GM18520 (cell line): Measurements from ENCODE around the gene TGM4.

Source experiments
- ATAC-seq: cut with Tn5 transposase; IDR thresholded peaks from one replicate; pipeline ENCODE4 v1.9.1; 2021; ENCODE audit not compliant: unreplicated experiment

Gene TGM4

DNA sequence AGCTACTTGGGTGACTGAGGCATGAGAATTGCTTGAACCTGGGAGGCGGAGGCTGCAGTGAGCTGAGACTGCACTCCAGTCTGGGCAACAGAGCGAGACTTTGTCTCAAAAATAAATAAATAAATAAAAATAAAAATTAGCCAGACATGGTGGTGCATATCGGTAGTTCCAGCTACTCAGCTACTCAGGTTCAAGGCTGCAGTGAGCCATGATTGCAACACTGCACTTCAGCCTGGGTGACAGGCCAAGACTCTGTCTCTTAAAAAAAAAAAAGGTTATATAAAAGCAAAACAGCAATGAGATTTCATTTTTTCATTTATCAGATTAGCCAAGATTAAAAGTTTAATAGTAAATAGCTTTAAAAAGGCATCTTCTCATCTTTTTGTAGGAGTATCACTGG is 2.9 kb downstream of the TGM4 start:
- ATAC-seq, result no peak

DNA sequence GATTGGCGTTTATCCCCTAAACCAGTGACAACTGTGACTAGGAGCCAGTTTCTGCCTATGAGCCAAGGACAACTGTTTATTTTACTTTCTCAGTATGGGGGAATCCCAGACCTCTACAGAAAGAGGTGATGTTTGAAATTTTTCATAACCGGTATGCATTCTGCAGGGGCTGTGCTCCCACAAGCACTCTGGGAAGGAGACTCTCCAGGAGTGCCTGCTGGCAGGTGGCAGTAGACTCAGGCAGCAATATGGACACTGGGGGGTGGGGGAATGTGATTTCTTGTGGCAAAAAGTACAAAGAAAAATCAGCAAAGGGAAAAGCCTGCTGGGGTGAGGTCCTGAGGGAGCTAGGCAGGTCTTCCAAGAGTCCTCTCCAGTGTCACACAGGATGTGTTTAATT is 5.9 kb downstream of the TGM4 start:
- no peak for ATAC-seq

DNA sequence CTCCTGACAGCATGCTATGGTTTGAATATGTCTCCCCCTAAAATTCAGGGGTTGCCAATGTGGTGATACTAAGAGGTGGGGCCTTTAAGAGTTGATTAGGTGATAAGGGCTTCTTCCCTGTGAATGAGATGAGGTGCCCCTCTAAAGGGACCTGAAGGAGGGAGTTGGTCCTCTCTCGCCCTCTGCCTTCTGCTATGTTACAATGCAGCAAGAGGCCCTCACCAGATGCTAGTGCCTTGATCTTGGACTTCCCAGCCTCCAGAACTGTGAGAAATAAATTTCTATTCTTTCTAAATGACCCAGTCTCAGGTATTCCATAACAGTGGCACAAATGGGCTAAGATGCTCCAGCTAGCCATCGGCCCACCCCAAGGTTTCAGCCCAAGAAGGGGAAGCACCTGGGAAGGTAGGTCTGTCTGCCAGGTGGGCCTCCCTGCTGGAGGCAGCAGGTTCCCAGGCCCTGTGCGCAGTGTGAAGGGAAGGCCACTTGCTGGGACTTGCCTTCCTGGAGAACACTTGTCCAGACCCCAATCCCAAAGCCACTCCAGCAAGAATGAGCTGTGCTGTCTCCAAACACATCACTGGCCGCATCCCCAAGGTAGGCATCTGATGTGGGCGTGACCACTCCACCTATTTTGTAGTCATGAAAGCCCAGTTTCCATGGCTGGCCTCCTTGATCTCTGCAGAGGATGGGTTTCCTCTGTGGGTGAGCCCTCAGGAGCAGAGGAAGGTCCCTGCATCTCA is 9.0 kb downstream of the TGM4 start:
- ATAC-seq, result no peak

DNA sequence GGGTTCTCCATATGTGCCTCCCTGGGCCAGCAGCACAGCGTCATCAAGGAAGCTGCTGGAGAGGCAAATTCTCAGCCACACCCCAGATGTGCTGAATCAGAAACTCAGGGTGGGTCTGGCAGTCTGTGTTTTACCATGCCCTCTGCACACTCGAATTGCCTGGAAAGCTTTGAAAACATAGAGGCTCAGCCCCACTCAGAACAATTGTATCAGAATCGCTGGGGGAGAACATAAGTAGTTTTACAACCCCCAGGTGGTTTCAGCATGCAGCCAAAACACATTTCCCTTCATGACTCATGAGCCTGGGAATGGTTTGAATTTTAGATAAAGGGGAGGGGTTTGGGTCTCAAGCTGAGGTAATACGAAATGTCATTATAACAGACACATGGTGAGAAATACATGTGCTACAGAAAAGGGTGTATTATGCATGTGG is 9.6 kb downstream of the TGM4 start:
- ATAC-seq, result no peak

DNA sequence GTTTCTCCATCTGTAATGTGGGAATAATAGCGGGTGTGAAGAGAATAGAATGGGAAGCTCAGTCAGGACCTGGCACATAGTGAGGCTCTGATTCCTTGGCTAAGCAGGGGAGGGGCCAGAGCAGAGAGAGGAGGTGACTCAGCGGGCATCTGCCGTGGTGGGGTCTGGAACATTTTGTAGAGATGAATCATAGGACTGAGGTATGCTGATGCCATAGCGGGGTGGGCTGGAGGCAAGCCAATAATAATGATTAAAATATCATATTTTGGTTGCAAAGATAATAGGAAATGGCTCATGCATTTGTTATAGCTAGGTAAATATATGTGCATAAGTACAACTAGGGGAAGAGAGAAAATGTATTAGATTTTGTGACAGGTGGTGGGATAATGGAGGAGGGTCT is 11.2 kb downstream of the TGM4 start:
- ATAC-seq, result no peak

DNA sequence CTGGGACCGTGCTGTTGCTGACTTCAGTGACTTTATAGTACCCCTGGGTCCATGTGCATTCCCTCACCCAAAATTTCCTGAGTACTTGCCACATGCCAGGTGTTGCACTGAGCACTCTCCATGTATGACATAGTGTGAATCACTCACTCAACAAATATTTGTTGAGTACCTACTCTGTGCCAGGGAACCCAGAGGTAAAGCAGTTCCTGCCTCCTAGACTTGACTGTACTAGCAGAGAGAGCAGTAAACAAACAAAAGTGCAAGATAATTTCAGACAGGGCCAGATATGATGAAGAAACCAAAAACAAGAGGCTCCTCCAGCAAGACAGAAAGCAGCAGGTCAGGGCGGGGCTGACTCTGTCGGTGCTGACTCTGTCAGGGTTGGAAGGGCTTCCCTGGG is 12.2 kb downstream of the TGM4 start:
- no peak for ATAC-seq

DNA sequence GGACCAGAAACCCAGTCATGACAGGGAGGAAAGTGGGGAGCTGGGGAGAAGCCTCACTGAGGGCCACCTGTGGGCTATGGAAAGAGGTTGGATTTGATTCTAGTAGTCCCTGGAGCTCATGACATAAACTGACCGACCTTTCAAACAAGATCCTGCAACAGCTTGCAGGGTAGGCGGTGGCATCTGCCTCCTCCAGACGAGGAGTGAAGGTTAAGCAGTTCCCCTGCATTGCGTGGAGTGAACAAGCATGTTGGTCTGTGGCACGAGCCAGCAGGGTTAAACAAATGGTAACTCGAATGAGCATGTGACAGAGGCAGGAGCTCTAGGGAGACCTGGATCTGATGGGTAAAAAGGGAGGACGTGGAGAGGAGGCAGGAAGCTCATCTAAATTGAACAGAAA is 12.7 kb downstream of the TGM4 start:
- ATAC-seq, result no peak

DNA sequence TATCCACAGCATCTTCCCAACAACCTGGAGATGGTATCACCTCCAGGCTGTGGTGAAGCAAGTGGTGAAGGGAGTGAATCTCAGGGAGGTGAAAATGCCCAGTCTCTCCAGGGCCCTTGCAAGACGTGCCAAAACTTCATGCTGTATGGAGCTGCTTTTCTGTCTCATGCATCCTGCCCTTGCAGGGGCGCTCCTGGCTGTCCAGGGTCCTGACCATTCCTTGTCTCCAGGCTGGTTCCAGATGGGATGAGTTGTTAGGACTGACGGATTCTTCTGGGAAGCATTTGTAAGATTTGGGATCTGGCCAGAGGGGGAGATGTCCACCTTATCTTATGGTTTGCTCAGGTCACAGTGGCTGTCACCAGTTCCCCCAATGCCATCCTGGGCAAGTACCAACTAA is 15.8 kb downstream of the TGM4 start:
- no peak for ATAC-seq

DNA sequence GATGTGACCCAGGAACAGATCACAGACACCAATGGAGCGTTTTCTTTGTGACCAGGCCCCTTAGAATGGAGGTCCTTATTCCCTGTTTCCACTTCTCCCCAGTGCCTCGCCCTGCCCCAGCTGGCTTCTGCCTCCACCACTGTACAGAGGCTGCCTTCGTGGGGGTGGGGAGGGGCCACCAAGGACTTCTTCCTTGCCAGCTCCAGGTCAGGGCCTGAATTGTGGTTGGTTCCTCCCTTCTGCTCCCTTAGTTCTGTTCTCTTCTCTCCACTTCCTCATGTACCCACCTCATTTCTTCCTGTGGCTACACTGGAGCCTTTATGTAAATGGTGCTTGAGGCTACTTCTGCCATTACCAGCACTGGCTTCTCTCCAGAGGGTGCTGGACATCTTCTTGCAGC is 16.4 kb downstream of the TGM4 start:
- ATAC-seq, result no peak

DNA sequence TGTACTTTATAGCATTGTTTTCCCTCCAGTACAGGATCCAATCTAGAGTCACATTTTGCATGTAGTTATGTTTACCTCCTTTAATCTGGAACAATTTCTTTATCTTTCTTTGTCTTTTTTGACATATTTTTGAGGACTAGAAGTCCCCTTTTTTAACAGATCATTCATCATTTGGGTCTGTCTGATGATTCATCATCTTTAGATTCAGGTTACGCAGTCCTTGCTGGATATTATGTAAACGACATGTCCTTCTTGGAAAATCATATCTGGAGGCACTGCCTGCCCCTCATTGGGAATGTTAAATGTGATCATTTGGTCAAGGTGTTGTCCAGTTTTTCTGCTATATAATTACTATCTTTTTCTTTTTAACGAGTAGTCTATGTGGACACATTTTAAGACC is 18.3 kb downstream of the TGM4 start:
- ATAC-seq, result no peak

DNA sequence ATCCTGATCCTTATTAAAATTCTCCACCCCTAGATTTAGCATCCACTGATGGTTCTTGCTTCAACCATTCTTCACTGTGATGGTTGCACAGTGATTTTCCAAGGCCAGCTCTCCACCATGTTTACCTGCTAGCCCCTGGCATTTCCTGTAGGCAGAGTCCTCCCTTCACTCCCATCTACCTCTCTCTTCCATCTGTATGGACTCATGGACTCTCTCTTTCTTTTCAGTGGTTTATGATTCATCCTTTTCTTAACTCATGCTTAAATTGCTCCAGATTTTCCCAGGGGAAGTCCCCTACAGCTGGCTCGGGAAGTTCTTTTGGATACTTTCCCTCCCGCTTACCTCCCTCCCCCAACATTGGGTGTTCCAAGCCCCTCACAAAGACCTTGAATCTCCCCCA is 18.7 kb downstream of the TGM4 start:
- no peak for ATAC-seq

DNA sequence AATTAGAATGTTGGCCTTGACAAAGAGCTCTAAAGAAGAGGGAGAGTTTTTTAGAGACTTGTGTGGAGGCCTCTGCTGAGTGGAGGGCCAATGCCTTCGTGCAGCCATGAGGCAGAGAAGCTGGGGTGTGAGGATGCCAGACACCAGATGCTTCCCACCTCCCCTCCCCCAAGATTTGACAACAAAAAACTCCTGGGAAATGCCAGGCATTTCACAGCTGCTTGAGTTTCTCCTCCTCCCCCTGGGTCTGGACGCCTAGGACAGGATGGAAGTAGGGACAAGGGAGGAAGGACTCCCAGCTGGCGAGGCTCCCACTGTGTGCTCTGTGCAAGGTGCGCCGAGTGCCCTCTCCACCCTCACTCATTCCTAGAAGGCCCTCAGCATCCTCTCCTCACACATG is 20.1 kb downstream of the TGM4 start:
- ATAC-seq, result no peak

DNA sequence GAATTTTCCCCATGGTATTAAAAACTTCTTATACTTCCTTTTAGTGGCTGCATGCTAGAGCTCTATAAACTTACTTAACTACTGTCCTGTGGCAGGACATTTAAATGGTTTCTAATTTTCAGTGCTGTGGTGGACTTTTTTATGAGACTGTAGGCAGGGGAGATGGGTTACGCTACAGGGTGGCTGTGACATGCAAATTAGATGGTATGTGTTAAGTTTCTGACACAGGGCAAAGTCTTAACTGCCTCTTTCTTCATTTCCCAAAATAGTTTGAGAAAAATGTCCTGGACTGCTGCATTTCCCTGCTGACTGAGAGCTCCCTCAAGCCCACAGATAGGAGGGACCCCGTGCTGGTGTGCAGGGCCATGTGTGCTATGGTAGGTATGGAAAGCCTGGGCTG is 22.0 kb downstream of the TGM4 start:
- ATAC-seq, result no peak

DNA sequence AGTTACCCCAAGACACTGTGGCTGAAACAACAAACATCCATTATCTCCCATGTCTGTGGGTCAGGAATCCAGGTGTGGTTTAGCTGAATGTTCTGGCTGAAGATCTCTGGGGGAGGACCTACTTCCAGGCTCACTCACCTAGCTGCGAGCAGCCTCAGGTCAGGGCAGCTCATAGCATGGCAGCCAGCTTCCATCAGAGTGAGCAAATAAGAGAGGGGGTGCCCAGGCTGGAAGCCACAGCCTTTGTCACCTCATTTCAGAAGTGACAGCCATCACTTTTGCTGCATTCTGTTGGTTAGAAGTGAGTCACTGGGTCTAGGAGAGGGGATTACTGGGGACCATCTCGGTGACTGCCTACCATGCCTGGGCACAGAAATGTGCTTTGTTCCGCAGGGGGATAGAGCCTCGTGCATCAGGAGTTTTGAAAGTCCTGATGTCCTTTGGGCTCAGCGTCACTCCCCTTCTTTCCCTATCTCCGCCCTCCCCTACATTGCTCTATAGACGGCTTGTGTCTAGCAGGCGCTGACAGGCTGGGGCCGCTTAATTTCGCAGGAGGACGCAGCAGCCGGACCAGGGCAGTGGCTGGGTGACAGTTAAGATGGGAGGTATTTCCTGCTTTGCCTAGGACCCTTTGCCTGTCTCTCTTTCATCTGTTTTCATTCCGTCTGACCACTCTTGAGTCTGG is 25.4 kb downstream of the TGM4 start:
- no peak for ATAC-seq

DNA sequence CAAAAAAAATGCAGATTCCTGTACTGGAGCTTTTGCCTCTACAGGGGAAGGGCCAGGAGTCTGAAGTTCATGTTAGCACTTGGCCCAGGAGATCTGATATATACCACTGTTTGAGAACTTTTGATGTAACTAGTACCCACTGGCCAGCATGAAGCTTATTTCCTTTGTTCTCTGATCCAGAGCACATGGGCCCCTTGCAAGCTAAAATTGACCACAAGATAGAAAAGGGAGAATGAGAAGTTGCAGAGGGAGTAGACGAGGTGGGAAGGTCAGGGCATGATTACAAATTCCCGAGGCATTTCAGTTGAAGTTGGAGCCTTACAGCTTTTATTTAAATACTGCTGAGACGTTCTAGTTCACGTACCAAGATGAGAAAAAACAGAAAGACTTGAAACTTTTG is 28.2 kb downstream of the TGM4 start:
- no peak for ATAC-seq

DNA sequence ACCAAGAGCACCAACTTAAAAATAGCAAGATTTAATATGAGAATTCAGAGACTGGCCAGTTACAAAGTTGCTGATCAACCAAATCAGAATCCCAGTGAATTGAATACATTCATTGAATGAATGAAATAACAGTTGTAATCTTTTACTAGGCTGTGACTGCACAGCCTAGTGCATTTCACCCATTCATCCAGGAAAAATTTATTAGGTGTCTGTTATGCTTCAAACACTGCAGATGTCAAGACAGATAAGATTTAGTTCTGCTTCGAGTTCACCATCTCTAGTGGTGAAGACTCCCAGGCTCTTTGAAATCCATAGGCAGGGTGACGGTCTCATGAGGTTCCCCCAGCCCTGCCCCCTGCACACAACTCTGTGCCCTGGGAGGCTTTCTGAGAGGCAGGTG is 28.9 kb downstream of the TGM4 start:
- ATAC-seq, result no peak

DNA sequence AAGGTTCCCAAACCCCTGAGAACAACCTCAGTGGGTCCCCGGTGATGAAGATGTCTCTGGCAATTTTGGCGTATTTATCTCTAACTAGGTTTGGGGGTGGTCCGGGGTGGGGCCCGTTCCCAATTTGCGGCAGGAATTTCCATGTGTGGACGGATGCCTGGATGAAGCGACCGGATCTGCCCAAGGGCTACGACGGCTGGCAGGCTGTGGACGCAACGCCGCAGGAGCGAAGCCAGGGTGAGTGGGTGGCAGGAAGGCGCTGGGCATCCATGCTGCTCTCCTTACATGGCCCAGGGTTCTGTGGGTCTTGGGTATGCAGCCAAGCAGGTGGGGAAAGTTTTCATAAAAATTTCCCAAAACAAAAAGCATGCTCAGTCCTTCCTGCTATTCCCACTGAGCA is 29.3 kb downstream of the TGM4 start:
- ATAC-seq, result no peak

DNA sequence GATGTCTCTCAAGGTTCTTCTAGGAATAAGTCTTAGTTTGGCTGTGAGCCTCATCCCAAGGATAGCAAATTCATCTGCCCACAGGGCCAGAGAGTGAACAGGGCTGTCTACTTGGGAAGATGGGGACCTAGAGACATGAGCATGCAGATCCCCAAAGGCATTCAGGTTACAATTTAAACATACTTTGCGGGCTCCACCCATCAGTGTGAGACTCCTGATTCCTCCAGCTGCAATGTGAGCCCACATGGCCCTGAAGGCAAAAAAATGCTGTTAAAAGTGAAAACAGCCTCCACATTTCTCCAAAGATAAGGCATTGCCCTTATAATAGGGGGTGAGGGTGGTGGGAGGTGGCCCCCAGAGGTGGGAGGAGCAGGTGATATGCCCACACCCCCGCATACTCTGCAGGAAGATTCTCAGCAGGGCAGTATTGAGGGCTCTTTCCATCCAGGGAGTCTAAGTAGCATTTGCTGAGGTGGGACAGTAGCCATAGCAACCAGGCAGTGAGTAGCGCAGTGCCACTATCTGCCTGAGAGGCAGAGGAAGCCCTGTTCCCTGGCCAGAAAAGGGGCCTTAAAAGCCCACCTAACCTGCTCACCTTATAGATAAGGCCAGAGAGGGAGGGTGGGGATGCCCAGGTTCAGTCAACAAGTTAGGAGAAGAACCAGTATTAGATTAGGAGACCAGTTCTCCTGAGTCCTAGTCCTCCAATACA is 31.2 kb downstream of the TGM4 start:
- no peak for ATAC-seq

DNA sequence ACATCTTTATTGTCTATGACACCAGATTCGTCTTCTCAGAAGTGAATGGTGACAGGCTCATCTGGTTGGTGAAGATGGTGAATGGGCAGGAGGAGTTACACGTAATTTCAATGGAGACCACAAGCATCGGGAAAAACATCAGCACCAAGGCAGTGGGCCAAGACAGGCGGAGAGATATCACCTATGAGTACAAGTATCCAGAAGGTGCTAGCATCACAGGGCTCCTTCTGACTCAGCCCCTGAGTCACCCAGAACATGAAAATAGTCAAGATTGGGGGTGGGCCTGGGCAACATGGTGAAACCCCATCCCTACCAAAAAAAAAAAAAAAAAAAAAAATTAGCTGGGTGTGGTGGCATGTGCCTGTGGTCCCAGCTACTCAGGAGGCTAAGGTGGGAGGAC is 32.6 kb downstream of the TGM4 start:
- ATAC-seq, result no peak

DNA sequence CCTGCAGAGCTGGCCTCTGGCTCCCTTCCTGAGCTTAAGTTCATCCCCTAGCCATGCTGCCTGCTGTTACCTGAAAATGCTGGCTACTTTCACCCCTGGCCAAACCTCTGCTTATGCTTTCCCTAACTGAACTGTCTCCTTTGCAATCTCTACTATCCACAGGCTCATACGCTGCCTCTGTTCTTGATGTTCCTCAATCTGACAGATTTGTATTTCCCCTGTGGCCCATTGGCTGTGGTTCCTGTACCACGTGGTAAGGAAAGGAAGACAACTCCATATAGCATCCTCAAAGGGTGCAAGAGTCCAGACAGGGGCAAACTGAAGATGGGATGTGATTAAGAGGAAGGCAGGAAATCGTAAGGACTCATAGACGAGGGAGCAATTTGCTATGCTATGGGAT is 33.2 kb downstream of the TGM4 start:
- no peak for ATAC-seq

DNA sequence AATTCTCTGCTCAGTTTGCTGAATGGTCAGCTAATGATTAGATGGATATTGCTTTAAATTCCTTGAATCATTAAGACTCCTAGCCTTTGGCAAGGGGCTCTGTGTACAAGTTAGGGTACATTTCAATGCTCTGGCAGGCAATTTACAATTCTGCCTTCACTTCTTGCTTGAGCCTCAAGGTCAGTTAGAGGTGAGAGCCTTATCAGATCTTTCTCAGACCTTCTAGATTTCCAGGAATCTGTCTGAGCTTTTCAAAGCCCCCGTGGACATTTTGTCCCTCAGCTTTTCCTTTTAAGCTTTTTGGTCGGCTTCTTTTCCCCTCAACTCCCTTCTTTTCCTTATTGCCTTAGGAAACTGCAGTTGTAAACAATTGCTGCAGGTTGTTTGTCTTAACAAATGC is 34.7 kb downstream of the TGM4 start:
- no peak for ATAC-seq

DNA sequence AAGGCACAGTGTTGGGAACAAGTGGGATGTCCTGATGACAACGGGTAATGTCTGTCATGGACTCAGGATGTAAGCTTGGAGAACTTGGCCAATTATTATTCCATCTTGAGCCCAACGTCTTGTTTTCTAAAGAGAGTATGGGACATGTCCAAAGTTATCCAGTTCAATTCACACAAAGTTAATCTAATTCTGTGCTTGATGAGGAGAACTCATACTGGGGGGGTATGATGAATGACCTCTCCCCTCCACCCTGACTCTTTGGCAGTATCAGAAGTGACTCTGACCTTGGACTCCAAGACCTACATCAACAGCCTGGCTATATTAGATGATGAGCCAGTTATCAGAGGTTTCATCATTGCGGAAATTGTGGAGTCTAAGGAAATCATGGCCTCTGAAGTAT is 36.3 kb downstream of the TGM4 start:
- ATAC-seq, result no peak
